Neural cell (in vitro differentiated cells): ENCODE results near the gene RFTN1. TPM values are rescaled to one million over a fixed set of nuclear protein-coding genes. Genes with fewer than 3 reads are reported as not detected.

Source experiments
- H2AFZ ChIP-seq: fragments of 200-600, 300-800 bp; sonication (generic), shearing (Covaris generic); 2 replicates; pipeline ENCODE4 v1.6.0; 2014; ENCODE audit warnings: low read depth, mild to moderate bottlenecking, antibody characterized with exemption, low read length, moderate library complexity
- H3F3A ChIP-seq: fragments of 200-600 bp; shearing (Covaris generic); 2 replicates; pipeline ENCODE4 v1.6.1; 2016; ENCODE audit warnings: mild to moderate bottlenecking, moderate library complexity, mixed read lengths, antibody characterized with exemption, low read length; ENCODE audit not compliant: insufficient read depth, poor library complexity, severe bottlenecking
- H3K27ac ChIP-seq: fragments of 200-600, 300-800 bp; sonication (generic), shearing (Covaris generic); 2 replicates; pipeline ENCODE4 v1.5.1; 2014; ENCODE audit warnings: mild to moderate bottlenecking, low read length, moderate library complexity
- H3K27me3 ChIP-seq: fragments of 300-800, 200-600 bp; sonication (generic), shearing (Covaris generic); 2 replicates; pipeline ENCODE4 v1.6.0; 2014; ENCODE audit warnings: mild to moderate bottlenecking, low read depth, low read length, moderate library complexity; ENCODE audit not compliant: insufficient read depth
- H3K36me3 ChIP-seq: fragments of 300-800, 200-600 bp; sonication (generic), shearing (Covaris generic); 2 replicates; pipeline ENCODE4 v1.5.1; 2014; ENCODE audit warnings: mild to moderate bottlenecking, antibody characterized with exemption, low read length, moderate library complexity; ENCODE audit not compliant: insufficient read depth
- H3K4me2 ChIP-seq: fragments of 300-800, 200-600 bp; sonication (generic), shearing (Covaris generic); 2 replicates; pipeline ENCODE4 v1.6.0; 2014; ENCODE audit warnings: mild to moderate bottlenecking, low read length
- H3K4me3 ChIP-seq: fragments of 300-800, 200-600 bp; sonication (generic), shearing (Covaris generic); 2 replicates; pipeline ENCODE4 v1.5.1; 2014; ENCODE audit warnings: mild to moderate bottlenecking, low read length, moderate library complexity
- H3K79me2 ChIP-seq: fragments of 200-600 bp; shearing (Covaris generic); replicated peaks from 2 replicates; pipeline ENCODE4 v1.6.0; 2014; ENCODE audit warnings: mild to moderate bottlenecking, low read length, moderate library complexity; ENCODE audit not compliant: insufficient read depth
- H3K9ac ChIP-seq: fragments of 300-800, 200-600 bp; sonication (generic), shearing (Covaris generic); 2 replicates; pipeline ENCODE4 v1.6.1; 2016; ENCODE audit warnings: mild to moderate bottlenecking, low read length, mixed read lengths
- H3K9me2 ChIP-seq: fragments of 200-600 bp; shearing (Covaris generic); 2 replicates; pipeline ENCODE4 v1.6.1; 2016; ENCODE audit warnings: mild to moderate bottlenecking, low read length, mixed read lengths; ENCODE audit not compliant: insufficient read depth
- H3K9me3 ChIP-seq: fragments of 200-600, 300-800 bp; sonication (generic), shearing (Covaris generic); 2 replicates; pipeline ENCODE4 v1.6.1; 2016; ENCODE audit warnings: mild to moderate bottlenecking, mixed run types, low read length, moderate library complexity, mixed read lengths
- H4K20me1 ChIP-seq: fragments of 200-600 bp; shearing (Covaris generic); 2 replicates; pipeline ENCODE4 v1.6.1; 2016; ENCODE audit warnings: mild to moderate bottlenecking, mixed run types; ENCODE audit not compliant: insufficient read depth
- EP300 ChIP-seq: fragments of 450-650 bp; conservative IDR thresholded peaks from 2 replicates; pipeline ENCODE4 v1.6.1; 2014; ENCODE audit warnings: antibody characterized with exemption, mild to moderate bottlenecking, moderate library complexity; ENCODE audit not compliant: poor library complexity, severe bottlenecking
- EZH2 ChIP-seq: fragments of 200-600, 300-800 bp; shearing (Covaris generic), sonication (generic); IDR thresholded peaks from 2 replicates; pipeline ENCODE4 v1.6.1; 2014; ENCODE audit warnings: antibody characterized with exemption, low read length, borderline replicate concordance, mild to moderate bottlenecking; ENCODE audit not compliant: insufficient read depth, poor library complexity, severe bottlenecking
- MXI1 ChIP-seq: fragments of 450-650 bp; conservative IDR thresholded peaks from 2 replicates; pipeline ENCODE4 v1.6.1; 2014; ENCODE audit warnings: antibody characterized with exemption, mild to moderate bottlenecking; ENCODE audit not compliant: poor library complexity, severe bottlenecking
- POLR2AphosphoS5 ChIP-seq: IDR thresholded peaks from 2 replicates; pipeline ENCODE4 v1.6.1; 2012
- RAD21 ChIP-seq: fragments of 450-650 bp; conservative IDR thresholded peaks from 2 replicates; pipeline ENCODE4 v1.6.1; 2014; ENCODE audit warnings: antibody characterized with exemption, mild to moderate bottlenecking, moderate library complexity
- REST ChIP-seq: IDR thresholded peaks from 2 replicates; pipeline ENCODE4 v1.6.1; 2012; ENCODE audit warnings: borderline replicate concordance
- SMC3 ChIP-seq: fragments of 450-650 bp; conservative IDR thresholded peaks from 2 replicates; pipeline ENCODE4 v1.6.1; 2014; ENCODE audit warnings: antibody characterized with exemption, mild to moderate bottlenecking, moderate library complexity; ENCODE audit not compliant: poor library complexity
- TAF1 ChIP-seq: IDR thresholded peaks from 2 replicates; pipeline ENCODE4 v1.6.1; 2012; ENCODE audit warnings: low read depth
- polyA plus RNA-seq: library from polyadenylated mRNA; depleted of rRNA; stranded (reverse); fragments of >200 nt; gene quantifications from 2 replicates; pipeline ENCODE4 v1.2.3, GENCODE V29; 2014
- TF ChIP-seq, protein P1 (sequence below): fragments of 450-650 bp; IDR thresholded peaks from 2 replicates; pipeline ENCODE4 v1.5.1; 2014; ENCODE audit warnings: antibody characterized with exemption, mild to moderate bottlenecking, moderate library complexity; ENCODE audit not compliant: poor library complexity, severe bottlenecking

RFTN1 gene
- polyA plus RNA-seq, 1 donor from 2014 or later = 36.8 TPM

GRCh38 chr3:16409032-16409431, 104.5 kb downstream of the RFTN1 start:
- Histone ChIP-seq H3K4me2 (no peak overlapping the region), H3K9me3 (no peaks in the 10 kb centered on the region), H3K36me3 (no peaks in the 10 kb centered on the region), H3K27me3 (no peaks in the 10 kb centered on the region), H2AFZ (no peak overlapping the region), H3K27ac (no peak overlapping the region), H3K4me3 (no peak overlapping the region), H3K79me2 (no peaks in the 10 kb centered on the region), H4K20me1 (no peaks in the 10 kb centered on the region), H3K9ac (no peak overlapping the region), H3F3A (no peaks in the 10 kb centered on the region), H3K9me2 (no peaks in the 10 kb centered on the region)
- no peak for TF ChIP-seq EZH2
- no peak for TF ChIP-seq POLR2AphosphoS5

DNA sequence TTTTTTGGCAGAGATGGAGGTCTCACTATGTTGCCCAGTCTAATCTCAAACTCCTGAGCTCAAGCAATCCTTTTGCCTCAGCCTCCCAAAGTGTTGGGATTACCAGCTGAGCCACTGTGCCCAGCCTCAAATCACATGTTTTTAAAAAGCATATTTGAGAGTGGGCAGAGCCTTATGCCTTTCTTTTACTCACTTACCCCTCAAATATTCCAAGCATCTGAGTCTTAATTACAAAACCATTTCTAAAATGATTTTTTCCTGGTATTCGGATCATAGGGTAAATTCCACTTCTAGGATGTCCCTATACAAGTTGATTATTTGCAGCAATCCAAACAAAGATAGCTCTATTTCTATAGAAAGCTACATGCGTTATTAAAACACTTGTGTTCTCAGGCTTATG, 106.1 kb downstream of the RFTN1 start:
- TF ChIP-seq EZH2 (no peak), EP300 (no peak), RAD21 (no peak), SMC3 (no peak), POLR2AphosphoS5 (no peak), TAF1 (no peak), MXI1 (no peak), REST (no peak)
- TF ChIP-seq, protein P1, sequence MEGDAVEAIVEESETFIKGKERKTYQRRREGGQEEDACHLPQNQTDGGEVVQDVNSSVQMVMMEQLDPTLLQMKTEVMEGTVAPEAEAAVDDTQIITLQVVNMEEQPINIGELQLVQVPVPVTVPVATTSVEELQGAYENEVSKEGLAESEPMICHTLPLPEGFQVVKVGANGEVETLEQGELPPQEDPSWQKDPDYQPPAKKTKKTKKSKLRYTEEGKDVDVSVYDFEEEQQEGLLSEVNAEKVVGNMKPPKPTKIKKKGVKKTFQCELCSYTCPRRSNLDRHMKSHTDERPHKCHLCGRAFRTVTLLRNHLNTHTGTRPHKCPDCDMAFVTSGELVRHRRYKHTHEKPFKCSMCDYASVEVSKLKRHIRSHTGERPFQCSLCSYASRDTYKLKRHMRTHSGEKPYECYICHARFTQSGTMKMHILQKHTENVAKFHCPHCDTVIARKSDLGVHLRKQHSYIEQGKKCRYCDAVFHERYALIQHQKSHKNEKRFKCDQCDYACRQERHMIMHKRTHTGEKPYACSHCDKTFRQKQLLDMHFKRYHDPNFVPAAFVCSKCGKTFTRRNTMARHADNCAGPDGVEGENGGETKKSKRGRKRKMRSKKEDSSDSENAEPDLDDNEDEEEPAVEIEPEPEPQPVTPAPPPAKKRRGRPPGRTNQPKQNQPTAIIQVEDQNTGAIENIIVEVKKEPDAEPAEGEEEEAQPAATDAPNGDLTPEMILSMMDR = no peak
- Histone ChIP-seq H3K4me3 (no peak overlapping the region), H3F3A (no peaks in the 10 kb centered on the region), H3K79me2 (no peaks in the 10 kb centered on the region), H3K27ac (no peak overlapping the region), H3K27me3 (no peaks in the 10 kb centered on the region), H3K9ac (no peak overlapping the region), H3K36me3 (no peaks in the 10 kb centered on the region), H3K4me2 (no peak overlapping the region), H2AFZ (no peak overlapping the region), H3K9me3 (no peaks in the 10 kb centered on the region), H4K20me1 (no peaks in the 10 kb centered on the region), H3K9me2 (no peaks in the 10 kb centered on the region)

GRCh38 chr3:16406579-16406978, 106.9 kb downstream of the RFTN1 start:
- no peaks in the 10 kb centered on the region for H3F3A ChIP-seq
- H3K79me2 ChIP-seq = no peaks in the 10 kb centered on the region
- H3K4me3 ChIP-seq = no peak overlapping the region
- no peaks in the 10 kb centered on the region for H3K36me3 ChIP-seq
- no peak overlapping the region for H3K9ac ChIP-seq
- no peaks in the 10 kb centered on the region for H3K9me2 ChIP-seq
- H2AFZ ChIP-seq = no peak overlapping the region
- H3K27me3 ChIP-seq = no peaks in the 10 kb centered on the region
- no peak overlapping the region for H3K4me2 ChIP-seq
- H3K27ac ChIP-seq = peak overlapping the region; percentile 38
- H3K9me3 ChIP-seq = no peaks in the 10 kb centered on the region
- TF ChIP-seq EZH2 (no peak), REST (no peak), POLR2AphosphoS5 (no peak), MXI1 (no peak), TAF1 (no peak), RAD21 (no peak), EP300 (no peak), SMC3 (no peak)
- TF ChIP-seq, protein P1 = no peak
- no peaks in the 10 kb centered on the region for H4K20me1 ChIP-seq
